ENCODE results near the gene GLIS1.

DNA sequence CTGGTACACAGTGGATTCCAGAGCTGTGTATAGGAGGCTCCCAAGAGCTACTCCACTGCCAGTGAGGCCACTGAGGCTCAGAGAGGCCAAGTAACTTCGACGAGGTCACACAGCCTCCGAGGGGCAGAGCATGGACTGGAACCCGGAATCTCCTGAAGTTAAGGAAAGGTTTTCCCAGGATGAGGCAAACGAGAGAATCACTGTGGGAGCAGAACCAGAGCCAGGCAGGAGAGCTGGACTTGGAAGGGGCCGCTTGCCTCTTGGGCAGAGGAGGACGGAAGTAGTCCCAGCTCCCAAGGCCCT is 52.0 kb downstream of the GLIS1 start:
- TF ChIP-seq POLR2A (IDR thresholded peaks at IDR 0.05; ENCODE audit: low read depth, low read length) (no peak), TAF1 (IDR thresholded peaks at IDR 0.05; ENCODE audit: borderline replicate concordance, low read depth, low read length) (no peak), SRF (IDR thresholded peaks at IDR 0.05; ENCODE audit: low read depth in 2 of 2, low read length in 2 of 2) (no peak), EZH2 (IDR thresholded peaks at IDR 0.05; ENCODE audit: borderline replicate concordance, control insufficient read depth, low read depth, low read length) (no peak), CREB1 (IDR thresholded peaks at IDR 0.05; ENCODE audit: low read depth) (no peak), ZBED1 (IDR thresholded peaks at IDR 0.05; ENCODE audit: borderline replicate concordance) (no peak), POLR2AphosphoS5 (IDR thresholded peaks at IDR 0.05; ENCODE audit: low read length) (no peak), POLR2AphosphoS2 (IDR thresholded peaks at IDR 0.05; ENCODE audit: low read depth, low read length) (no peak)
- TF ChIP-seq, protein P1, sequence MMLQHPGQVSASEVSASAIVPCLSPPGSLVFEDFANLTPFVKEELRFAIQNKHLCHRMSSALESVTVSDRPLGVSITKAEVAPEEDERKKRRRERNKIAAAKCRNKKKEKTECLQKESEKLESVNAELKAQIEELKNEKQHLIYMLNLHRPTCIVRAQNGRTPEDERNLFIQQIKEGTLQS (IDR thresholded peaks at IDR 0.05; ENCODE audit: borderline replicate concordance, extremely low read depth, low read depth, low read length) = no peak
- TF ChIP-seq, protein P2, sequence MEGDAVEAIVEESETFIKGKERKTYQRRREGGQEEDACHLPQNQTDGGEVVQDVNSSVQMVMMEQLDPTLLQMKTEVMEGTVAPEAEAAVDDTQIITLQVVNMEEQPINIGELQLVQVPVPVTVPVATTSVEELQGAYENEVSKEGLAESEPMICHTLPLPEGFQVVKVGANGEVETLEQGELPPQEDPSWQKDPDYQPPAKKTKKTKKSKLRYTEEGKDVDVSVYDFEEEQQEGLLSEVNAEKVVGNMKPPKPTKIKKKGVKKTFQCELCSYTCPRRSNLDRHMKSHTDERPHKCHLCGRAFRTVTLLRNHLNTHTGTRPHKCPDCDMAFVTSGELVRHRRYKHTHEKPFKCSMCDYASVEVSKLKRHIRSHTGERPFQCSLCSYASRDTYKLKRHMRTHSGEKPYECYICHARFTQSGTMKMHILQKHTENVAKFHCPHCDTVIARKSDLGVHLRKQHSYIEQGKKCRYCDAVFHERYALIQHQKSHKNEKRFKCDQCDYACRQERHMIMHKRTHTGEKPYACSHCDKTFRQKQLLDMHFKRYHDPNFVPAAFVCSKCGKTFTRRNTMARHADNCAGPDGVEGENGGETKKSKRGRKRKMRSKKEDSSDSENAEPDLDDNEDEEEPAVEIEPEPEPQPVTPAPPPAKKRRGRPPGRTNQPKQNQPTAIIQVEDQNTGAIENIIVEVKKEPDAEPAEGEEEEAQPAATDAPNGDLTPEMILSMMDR (IDR thresholded peaks at IDR 0.05 in 2 of 3, conservative IDR thresholded peaks at IDR 0.05 in 1 of 3; ENCODE audit: control insufficient read depth in 2 of 3, extremely low read depth in 1 of 3, insufficient read depth in 1 of 3, low read depth in 3 of 3, low read length in 3 of 3) = no peak

All from GM12878 (cell line).